Ureter (tissue), 1 donor: ENCODE data around the gene HOXA5. TPM values are rescaled to one million over a fixed set of nuclear protein-coding genes. Genes with fewer than 3 reads are reported as not detected.
A peak's percentile ranks its signal among the peaks of the same experiment; 100 is the strongest.

ENCODE experiments used
- DNase-seq: peaks from one replicate; pipeline ENCODE4 v3.0.0-alpha.2; 2020; ENCODE audit warnings: low spot score
- total RNA-seq: library from RNA; stranded (reverse); gene quantifications from one replicate; pipeline ENCODE4 v1.2.4, GENCODE V29; 2023
- donor health status: DM: yes; HTN: yes; CAD: no.

Gene HOXA5
- total RNA-seq, 1 donor from 2014 or later: 10.4 TPM

GRCh38 chr7:27182861-27183681, 39.6 kb upstream of the HOXA5 start:
- DNase-seq: peak; percentile 41

- peak; percentile 43 for DNase-seq
Measured at GRCh38 chr7:27182285-27182841, 38.9 kb upstream of the HOXA5 start.

- peak; percentile 39 for DNase-seq
Measured at GRCh38 chr7:27181795-27182275, 38.4 kb upstream of the HOXA5 start.

- peak; percentile 43 for DNase-seq
Measured at GRCh38 chr7:27180431-27181420, 37.2 kb upstream of the HOXA5 start.

- peak; percentile 85 for DNase-seq
Measured at GRCh38 chr7:27179503-27180430, 36.3 kb upstream of the HOXA5 start.

- peak; percentile 35 for DNase-seq
Measured at GRCh38 chr7:27179030-27179429, 35.5 kb upstream of the HOXA5 start.

- peak; percentile 44 for DNase-seq
Measured at GRCh38 chr7:27178366-27178765, 34.9 kb upstream of the HOXA5 start.

- DNase-seq: no peak
Measured at GRCh38 chr7:27177795-27178320, 34.4 kb upstream of the HOXA5 start.

GRCh38 chr7:27176962-27177794, 33.7 kb upstream of the HOXA5 start:
- no peak for DNase-seq

GRCh38 chr7:27176524-27176845, 33.0 kb upstream of the HOXA5 start:
- DNase-seq: no peak

GRCh38 chr7:27175626-27176523, 32.4 kb upstream of the HOXA5 start:
- no peak for DNase-seq

- peak; percentile 63 for DNase-seq
Measured at GRCh38 chr7:27174874-27175625, 31.6 kb upstream of the HOXA5 start.

- peak; percentile 76 for DNase-seq
Measured at GRCh38 chr7:27173956-27174873, 30.7 kb upstream of the HOXA5 start, which contains the start of gene HOXA10. Gene HOXA10 (minus strand): TSS chr7:27174320. CDS start chr7:27174306, 14 bp downstream.

GRCh38 chr7:27173511-27173955, 30.1 kb upstream of the HOXA5 start:
- peak; percentile 53 for DNase-seq

GRCh38 chr7:27172823-27173510, 29.5 kb upstream of the HOXA5 start:
- peak; percentile 93 for DNase-seq

GRCh38 chr7:27172315-27172774, 28.9 kb upstream of the HOXA5 start:
- peak; percentile 45 for DNase-seq
